Measurements from ENCODE around the gene TRPC6.
"Not testable (repeated sequence)": the region's sequence is repeated elsewhere in the genome, so short reads cannot be mapped to it uniquely, and the experiment has no call there.

The TRPC6 gene

GRCh38 chr11:101441747-101442146 lies 142.1 kb downstream of the TRPC6 start:
- TF ChIP-seq SPI1 (IDR thresholded peaks at IDR 0.05; ENCODE audit: borderline replicate concordance, low read depth) (no peak), CTCF (IDR thresholded peaks at IDR 0.05; ENCODE audit: insufficient read depth, low read length) (no peak), GABPA (IDR thresholded peaks at IDR 0.05; ENCODE audit: low read depth) (no peak), POLR2AphosphoS5 (IDR thresholded peaks at IDR 0.05; ENCODE audit: low read depth) (no peak), REST (IDR thresholded peaks at IDR 0.05; ENCODE audit: insufficient replicate concordance, low read depth) (no peak)
- Histone ChIP-seq H3K27ac (replicated peaks) (no peak overlapping the region), H3K27me3 (ENCODE audit: insufficient read depth, poor library complexity, severe bottlenecking) (no peaks in the 10 kb centered on the region), H3K4me3 (replicated peaks; ENCODE audit: insufficient read depth, low read length) (no peak overlapping the region)
- no peak for DNase-seq (ENCODE audit: low read depth in 1 of 2, low spot score in 1 of 2)

GRCh38 chr11:101439488-101439887 lies 144.3 kb downstream of the TRPC6 start:
- DNase-seq (ENCODE audit: low read depth in 1 of 2, low spot score in 1 of 2): no peak
- Histone ChIP-seq H3K27ac (replicated peaks) (no peak overlapping the region), H3K4me3 (replicated peaks; ENCODE audit: insufficient read depth, low read length) (no peak overlapping the region), H3K27me3 (ENCODE audit: insufficient read depth, poor library complexity, severe bottlenecking) (no peaks in the 10 kb centered on the region)
- TF ChIP-seq POLR2AphosphoS5 (IDR thresholded peaks at IDR 0.05; ENCODE audit: low read depth): no peak
- no peak for TF ChIP-seq REST (IDR thresholded peaks at IDR 0.05; ENCODE audit: insufficient replicate concordance, low read depth)
- TF ChIP-seq GABPA (IDR thresholded peaks at IDR 0.05; ENCODE audit: low read depth): no peak
- TF ChIP-seq CTCF (IDR thresholded peaks at IDR 0.05; ENCODE audit: insufficient read depth, low read length): no peak
- no peak for TF ChIP-seq SPI1 (IDR thresholded peaks at IDR 0.05; ENCODE audit: borderline replicate concordance, low read depth)

- not testable (repeated sequence) for H3K27ac ChIP-seq (replicated peaks); H3K27me3 ChIP-seq (ENCODE audit: insufficient read depth, poor library complexity, severe bottlenecking); DNase-seq (ENCODE audit: low read depth in 1 of 2, low spot score in 1 of 2); H3K4me3 ChIP-seq (replicated peaks; ENCODE audit: insufficient read depth, low read length)
These were observed 145.1 kb downstream of the TRPC6 start for GRCh38 chr11:101438708-101439107.

- Histone ChIP-seq H3K27ac (replicated peaks) (no peak overlapping the region), H3K27me3 (ENCODE audit: insufficient read depth, poor library complexity, severe bottlenecking) (no peaks in the 10 kb centered on the region), H3K4me3 (replicated peaks; ENCODE audit: insufficient read depth, low read length) (no peak overlapping the region)
- no peak for TF ChIP-seq SPI1 (IDR thresholded peaks at IDR 0.05; ENCODE audit: borderline replicate concordance, low read depth)
- no peak for TF ChIP-seq REST (IDR thresholded peaks at IDR 0.05; ENCODE audit: insufficient replicate concordance, low read depth)
- TF ChIP-seq CTCF (IDR thresholded peaks at IDR 0.05; ENCODE audit: insufficient read depth, low read length): no peak
- TF ChIP-seq POLR2AphosphoS5 (IDR thresholded peaks at IDR 0.05; ENCODE audit: low read depth): no peak
- TF ChIP-seq GABPA (IDR thresholded peaks at IDR 0.05; ENCODE audit: low read depth): no peak
- DNase-seq (ENCODE audit: low read depth in 1 of 2, low spot score in 1 of 2): no peak
These were observed 145.7 kb downstream of the TRPC6 start for GRCh38 chr11:101438126-101438525.

Data from HL-60 (cell line).